ENCODE results near the gene RALGDS.
"Not testable (repeated sequence)": the region's sequence is repeated elsewhere in the genome, so short reads cannot be mapped to it uniquely, and the experiment has no call there.

RALGDS gene

DNA sequence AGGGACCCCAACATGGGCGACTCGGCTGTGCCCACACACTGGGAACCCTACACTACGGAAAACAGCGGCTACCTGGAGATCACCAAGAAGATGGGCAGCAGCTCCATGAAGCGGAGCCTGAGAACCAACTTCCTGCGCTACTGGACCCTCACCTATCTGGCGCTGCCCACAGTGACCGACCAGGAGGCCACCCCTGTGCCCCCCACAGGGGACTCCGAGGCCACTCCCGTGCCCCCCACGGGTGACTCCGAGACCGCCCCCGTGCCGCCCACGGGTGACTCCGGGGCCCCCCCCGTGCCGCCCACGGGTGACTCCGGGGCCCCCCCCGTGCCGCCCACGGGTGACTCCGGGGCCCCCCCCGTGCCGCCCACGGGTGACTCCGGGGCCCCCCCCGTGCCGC is 50.1 kb downstream of the RALGDS start:
- in situ Hi-C loops (cut with MboI; ENCODE audit: low sequenced_read_pairs) = not testable (repeated sequence)

DNA sequence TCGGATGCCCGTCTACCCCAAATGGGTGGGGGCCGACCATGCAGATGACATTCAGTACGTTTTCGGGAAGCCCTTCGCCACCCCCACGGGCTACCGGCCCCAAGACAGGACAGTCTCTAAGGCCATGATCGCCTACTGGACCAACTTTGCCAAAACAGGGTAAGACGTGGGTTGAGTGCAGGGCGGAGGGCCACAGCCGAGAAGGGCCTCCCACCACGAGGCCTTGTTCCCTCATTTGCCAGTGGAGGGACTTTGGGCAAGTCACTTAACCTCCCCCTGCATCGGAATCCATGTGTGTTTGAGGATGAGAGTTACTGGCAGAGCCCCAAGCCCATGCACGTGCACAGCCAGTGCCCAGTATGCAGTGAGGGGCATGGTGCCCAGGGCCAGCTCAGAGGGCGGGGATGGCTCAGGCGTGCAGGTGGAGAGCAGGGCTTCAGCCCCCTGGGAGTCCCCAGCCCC is 50.5 kb downstream of the RALGDS start:
- in situ Hi-C loops (cut with MboI; ENCODE audit: low sequenced_read_pairs) = not testable (repeated sequence)

DNA sequence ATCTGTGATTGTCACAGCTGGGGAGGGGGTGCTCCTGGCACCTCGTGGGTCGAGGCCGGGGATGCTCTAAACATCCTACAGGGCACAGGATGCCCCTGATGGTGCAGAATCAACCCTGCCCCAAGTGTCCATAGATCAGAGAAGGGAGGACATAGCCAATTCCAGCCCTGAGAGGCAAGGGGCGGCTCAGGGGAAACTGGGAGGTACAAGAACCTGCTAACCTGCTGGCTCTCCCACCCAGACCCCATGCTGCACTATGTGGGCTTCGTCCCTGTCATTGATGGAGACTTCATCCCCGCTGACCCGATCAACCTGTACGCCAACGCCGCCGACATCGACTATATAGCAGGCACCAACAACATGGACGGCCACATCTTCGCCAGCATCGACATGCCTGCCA is 52.6 kb downstream of the RALGDS start:
- in situ Hi-C loops (cut with MboI; ENCODE audit: low sequenced_read_pairs) = not testable (repeated sequence)

DNA sequence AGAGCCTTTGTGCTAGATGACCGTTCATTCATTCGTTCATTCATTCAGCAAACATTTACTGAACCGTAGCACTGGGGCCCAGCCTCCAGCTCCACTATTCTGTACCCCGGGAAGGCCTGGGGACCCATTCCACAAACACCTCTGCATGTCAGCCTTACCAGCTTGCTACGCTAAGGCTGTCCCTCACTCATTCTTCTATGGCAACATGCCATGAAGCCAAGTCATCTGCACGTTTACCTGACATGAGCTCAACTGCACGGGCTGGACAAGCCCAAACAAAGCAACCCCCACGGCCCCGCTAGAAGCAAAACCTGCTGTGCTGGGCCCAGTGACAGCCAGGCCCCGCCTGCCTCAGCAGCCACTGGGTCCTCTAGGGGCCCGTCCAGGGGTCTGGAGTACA is 53.2 kb downstream of the RALGDS start:
- in situ Hi-C loops (cut with MboI; ENCODE audit: low sequenced_read_pairs) = no loop called here

DNA sequence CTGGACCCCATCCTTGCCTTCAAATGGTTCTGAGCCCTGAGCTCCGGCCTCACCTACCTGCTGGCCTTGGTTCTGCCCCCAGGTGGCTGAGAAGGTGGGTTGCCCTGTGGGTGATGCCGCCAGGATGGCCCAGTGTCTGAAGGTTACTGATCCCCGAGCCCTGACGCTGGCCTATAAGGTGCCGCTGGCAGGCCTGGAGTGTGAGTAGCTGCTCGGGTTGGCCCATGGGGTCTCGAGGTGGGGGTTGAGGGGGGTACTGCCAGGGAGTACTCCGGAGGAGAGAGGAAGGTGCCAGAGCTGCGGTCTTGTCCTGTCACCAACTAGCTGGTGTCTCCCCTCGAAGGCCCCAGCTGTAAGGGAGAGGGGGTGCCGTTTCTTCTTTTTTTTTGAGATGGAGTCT is 54.0 kb downstream of the RALGDS start:
- in situ Hi-C loops (cut with MboI; ENCODE audit: low sequenced_read_pairs) = no loop called here

DNA sequence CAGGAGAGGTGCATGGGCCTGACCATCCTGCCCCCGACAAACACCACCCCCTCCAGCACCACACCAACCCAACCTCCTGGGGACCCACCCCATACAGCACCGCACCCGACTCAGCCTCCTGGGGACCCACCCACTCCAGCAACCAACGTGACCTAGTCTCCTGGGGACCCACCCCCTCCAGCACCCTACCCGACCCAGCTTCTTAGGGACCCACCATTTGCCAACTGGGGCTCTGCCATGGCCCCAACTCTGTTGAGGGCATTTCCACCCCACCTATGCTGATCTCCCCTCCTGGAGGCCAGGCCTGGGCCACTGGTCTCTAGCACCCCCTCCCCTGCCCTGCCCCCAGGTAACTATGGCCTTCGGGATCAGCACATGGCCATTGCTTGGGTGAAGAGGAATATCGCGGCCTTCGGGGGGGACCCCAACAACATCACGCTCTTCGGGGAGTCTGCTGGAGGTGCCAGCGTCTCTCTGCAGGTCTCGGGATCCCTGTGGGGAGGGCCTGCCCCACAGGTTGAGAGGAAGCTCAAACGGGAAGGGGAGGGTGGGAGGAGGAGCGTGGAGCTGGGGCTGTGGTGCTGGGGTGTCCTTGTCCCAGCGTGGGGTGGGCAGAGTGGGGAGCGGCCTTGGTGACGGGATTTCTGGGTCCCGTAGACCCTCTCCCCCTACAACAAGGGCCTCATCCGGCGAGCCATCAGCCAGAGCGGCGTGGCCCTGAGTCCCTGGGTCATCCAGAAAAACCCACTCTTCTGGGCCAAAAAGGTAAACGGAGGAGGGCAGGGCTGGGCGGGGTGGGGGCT is 54.7 kb downstream of the RALGDS start:
- in situ Hi-C loops (cut with MboI; ENCODE audit: low sequenced_read_pairs) = no loop called here

DNA sequence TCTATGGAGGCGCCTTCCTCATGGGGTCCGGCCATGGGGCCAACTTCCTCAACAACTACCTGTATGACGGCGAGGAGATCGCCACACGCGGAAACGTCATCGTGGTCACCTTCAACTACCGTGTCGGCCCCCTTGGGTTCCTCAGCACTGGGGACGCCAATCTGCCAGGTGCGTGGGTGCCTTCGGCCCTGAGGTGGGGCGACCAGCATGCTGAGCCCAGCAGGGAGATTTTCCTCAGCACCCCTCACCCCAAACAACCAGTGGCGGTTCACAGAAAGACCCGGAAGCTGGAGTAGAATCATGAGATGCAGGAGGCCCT is 56.0 kb downstream of the RALGDS start:
- in situ Hi-C loops (cut with MboI; ENCODE audit: low sequenced_read_pairs) = no loop called here

DNA sequence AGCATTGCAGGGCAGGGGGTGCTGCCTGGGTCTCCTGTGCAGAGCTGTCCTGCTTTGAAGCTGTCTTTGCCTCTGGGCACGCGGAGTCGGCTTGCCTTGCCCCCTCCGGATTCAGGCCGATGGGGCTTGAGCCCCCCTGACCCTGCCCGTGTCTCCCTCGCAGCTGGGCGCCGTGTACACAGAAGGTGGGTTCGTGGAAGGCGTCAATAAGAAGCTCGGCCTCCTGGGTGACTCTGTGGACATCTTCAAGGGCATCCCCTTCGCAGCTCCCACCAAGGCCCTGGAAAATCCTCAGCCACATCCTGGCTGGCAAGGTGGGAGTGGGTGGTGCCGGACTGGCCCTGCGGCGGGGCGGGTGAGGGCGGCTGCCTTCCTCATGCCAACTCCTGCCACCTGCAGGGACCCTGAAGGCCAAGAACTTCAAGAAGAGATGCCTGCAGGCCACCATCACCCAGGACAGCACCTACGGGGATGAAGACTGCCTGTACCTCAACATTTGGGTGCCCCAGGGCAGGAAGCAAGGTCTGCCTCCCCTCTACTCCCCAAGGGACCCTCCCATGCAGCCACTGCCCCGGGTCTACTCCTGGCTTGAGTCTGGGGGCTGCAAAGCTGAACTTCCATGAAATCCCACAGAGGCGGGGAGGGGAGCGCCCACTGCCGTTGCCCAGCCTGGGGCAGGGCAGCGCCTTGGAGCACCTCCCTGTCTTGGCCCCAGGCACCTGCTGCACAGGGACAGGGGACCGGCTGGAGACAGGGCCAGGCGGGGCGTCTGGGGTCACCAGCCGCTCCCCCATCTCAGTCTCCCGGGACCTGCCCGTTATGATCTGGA is 56.6 kb downstream of the RALGDS start:
- in situ Hi-C loops (cut with MboI; ENCODE audit: low sequenced_read_pairs) = no loop called here

DNA sequence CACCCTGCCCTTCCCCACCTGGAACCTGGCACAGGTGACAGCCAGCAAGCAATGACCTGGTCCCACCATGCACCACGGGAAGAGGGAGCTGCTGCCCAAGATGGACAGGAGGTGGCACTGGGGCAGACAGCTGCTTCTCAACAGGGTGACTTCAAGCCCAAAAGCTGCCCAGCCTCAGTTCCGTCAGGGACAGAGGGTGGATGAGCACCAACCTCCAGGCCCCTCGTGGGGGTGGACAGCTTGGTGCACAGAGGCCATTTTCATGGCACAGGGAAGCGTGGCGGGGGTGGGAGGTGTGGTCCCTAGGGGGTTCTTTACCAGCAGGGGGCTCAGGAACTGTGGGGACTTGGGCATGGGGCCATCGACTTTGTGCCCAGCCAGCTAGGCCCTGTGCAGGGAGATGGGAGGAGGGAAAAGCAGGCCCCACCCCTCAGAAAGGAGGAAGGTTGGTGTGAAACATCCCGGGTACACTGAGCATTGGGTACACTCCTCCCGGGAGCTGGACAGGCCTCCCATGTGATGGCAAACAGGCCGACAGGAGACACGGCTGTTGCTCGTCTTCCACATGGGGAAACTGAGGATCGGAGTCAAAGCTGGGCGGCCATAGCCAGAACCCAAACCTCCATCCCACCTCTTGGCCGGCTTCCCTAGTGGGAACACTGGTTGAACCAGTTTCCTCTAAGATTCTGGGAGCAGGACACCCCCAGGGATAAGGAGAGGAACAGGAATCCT is 57.4 kb downstream of the RALGDS start:
- in situ Hi-C loops (cut with MboI; ENCODE audit: low sequenced_read_pairs) = no loop called here

DNA sequence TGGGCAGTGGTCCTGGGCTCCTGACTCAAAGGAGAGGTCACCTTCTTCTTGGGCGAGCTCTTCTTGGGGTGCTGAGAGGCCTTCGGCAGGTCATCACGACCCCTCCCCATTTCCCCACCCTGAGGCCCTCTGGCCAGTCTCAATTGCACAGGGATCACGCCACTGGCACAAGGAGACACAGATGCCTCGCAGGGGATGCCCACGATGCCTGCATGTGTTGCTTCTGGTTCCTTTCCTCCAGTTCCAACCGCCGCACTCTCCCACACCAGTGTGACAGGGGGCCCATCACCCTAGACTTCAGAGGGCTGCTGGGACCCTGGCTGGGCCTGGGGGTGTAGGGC is 57.9 kb downstream of the RALGDS start:
- in situ Hi-C loops (cut with MboI; ENCODE audit: low sequenced_read_pairs) = no loop called here

DNA sequence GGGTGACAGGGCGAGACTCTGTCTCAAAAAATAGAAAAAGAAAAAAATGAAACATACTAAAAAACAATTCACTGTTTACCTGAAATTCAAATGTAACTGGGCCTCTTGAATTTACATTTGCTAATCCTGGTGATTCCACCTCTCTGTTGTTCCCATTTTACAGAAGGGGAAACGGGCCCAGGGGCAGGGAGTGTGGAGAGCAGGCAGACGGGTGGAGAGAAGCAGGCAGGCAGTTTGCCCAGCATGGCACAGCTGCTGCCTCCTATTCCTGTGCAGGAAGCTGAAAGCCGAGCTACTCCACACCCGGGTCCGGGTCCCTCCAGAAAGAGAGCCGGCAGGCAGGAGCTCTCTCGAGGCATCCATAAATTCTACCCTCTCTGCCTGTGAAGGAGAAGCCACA is 58.5 kb downstream of the RALGDS start:
- in situ Hi-C loops (cut with MboI; ENCODE audit: low sequenced_read_pairs) = not testable (repeated sequence)

DNA sequence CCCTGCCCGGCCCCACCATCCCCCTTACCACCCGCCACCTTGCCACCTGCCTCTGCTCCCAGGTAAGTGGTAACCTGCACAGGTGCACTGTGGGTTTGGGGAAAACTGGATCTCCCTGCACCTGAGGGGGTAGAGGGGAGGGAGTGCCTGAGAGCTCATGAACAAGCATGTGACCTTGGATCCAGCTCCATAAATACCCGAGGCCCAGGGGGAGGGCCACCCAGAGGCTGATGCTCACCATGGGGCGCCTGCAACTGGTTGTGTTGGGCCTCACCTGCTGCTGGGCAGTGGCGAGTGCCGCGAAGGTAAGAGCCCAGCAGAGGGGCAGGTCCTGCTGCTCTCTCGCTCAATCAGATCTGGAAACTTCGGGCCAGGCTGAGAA is 59.3 kb downstream of the RALGDS start, which contains the start of gene CEL:
Gene CEL (plus strand): TSS at position 218 of the 382 bp plus-strand sequence. CDS start 22 bp downstream, at position 240.
- in situ Hi-C loops (cut with MboI; ENCODE audit: low sequenced_read_pairs) = not testable (repeated sequence)

DNA sequence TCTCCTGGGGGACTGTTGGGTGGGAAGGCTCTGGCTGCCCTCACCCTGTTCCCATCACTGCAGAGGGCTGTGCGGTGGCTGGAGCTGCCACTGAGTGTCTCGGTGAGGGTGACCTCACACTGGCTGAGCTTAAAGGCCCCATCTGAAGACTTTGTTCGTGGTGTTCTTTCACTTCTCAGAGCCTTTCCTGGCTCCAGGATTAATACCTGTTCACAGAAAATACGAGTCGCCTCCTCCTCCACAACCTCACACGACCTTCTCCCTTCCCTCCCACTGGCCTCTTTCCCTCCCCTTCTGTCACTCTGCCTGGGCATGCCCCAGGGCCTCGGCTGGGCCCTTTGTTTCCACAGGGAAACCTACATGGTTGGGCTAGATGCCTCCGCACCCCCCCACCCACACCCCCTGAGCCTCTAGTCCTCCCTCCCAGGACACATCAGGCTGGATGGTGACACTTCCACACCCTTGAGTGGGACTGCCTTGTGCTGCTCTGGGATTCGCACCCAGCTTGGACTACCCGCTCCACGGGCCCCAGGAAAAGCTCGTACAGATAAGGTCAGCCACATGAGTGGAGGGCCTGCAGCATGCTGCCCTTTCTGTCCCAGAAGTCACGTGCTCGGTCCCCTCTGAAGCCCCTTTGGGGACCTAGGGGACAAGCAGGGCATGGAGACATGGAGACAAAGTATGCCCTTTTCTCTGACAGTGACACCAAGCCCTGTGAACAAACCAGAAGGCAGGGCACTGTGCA is 59.8 kb downstream of the RALGDS start:
- in situ Hi-C loops (cut with MboI; ENCODE audit: low sequenced_read_pairs) = not testable (repeated sequence)

DNA sequence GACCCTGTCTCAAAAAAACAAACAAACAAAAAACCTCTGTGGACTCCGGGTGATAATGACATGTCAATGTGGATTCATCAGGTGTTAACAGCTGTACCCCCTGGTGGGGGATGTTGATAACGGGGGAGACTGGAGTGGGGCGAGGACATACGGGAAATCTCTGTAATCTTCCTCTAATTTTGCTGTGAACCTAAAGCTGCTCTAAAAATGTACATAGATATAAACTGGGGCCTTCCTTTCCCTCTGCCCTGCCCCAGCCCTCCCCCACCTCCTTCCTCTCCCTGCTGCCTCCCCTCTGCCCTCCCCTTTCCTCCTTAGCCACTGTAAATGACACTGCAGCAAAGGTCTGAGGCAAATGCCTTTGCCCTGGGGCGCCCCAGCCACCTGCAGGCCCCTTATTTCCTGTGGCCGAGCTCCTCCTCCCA is 60.6 kb downstream of the RALGDS start:
- in situ Hi-C loops (cut with MboI; ENCODE audit: low sequenced_read_pairs) = no loop called here

DNA sequence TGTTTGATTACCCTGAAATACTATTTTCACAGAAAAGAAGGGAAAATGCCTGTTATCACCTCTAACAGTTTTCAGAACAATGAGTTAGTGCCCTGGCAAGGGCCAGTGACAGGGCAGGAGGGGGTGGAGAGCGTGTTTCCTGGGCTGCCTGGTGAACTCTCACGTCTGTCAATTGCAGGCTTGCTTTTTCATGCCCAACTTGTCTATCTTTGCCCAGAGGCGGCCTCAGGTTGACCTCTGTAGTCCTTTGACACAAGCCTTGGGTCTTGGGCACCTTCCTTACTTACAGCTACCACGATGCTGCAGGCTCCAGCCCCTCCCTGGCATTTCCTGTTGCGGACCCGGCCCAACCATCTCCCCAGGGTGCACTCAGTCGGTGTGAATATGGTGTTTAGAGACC is 61.4 kb downstream of the RALGDS start:
- in situ Hi-C loops (cut with MboI; ENCODE audit: low sequenced_read_pairs) = no loop called here

DNA sequence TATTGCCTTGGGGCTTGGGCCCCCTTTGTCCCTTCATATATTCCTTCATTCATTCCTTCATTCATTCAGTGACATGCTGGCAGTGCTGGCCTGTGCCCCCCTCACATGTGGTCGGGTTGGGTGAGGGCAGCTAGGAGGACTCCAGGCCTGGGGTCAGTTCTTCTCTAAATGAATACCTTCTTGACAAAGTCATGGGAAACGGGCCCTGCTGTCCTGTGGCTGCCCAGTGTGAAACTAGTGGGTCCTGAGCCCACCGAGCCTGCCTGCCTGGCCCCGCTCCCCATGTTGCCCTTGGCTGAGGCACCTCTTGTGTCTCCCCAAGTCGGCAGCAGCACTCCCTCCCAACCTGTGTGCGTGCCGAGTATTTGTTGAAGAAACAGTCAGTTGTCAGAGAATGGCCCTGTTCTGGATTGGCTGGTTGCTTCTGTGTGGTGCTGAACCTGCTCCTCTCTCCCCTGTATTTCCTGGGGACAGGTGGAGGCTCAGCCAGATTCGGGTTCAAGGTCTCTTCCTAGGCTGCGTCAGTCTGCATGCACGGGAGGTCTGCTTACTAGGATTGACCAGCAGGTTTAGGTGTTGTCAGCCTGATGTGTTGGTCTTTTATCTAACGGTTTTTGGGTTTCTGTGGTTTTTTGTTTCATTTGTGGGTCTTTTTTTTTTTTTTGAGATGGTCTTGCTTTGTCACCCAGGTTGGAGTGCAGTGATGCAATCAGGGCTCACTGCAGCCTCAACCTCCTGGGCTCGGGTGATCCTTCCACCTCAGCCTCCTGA is 62.3 kb downstream of the RALGDS start:
- in situ Hi-C loops (cut with MboI; ENCODE audit: low sequenced_read_pairs) = no loop called here

DNA sequence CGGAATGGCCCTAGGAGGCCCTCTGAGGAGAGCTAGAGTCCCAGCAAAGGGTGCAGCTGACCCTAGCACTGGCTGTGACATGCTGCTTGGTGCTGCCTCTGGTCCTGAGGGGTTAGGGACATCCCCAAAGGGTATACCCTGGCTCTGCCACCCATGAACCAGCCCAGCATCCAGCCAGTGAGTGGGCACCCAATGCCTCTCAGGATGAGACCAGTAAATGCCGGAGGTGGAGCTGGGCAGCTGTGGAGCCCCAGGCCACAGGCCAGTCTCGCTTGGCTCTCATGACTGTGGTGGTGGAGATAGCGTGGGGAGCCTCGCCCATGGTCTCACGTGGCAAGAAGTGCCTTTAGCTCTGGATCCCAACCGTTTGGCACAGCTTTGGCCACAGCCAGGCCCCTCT is 63.0 kb downstream of the RALGDS start:
- in situ Hi-C loops (cut with MboI; ENCODE audit: low sequenced_read_pairs) = no loop called here

DNA sequence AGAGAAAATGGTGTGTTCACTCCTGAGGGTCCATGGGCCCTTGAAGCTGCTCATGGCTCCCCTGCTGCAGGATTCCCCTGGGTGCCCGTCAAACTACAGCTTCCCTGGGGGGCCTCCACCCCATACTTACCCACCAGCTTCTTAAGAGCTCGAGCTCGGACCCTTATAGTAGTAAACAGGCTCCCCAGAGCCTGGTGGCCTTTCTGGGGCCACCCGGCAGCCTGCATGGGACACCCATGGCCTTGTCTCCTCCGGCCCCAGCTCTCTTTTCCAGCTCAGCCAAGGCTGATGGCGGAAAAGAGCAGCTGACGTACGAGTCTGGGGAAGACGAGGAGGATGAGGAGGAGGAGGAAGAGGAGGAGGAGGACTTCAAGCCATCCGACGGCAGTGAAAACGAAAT is 63.5 kb downstream of the RALGDS start:
- in situ Hi-C loops (cut with MboI; ENCODE audit: low sequenced_read_pairs) = no loop called here

DNA sequence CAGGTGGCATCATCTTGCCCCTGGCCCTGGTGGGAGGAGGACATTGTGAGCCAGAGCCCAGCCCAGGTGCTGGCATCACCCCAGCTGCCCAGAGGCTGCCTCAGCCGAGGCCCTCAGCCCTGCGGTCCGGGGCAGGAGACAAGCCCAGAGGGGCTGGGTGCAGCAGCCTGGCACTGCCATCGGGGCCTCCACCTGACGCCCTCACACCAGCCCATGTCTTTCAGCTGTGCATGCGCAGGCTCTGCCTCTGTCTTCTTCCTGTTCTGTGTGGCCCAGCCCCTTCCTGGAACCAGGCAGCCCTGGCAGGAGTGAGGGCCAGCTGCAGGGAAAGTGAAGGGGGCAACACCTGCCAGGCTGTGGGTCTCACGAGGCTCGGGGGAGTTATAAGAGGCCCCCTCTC is 64.0 kb downstream of the RALGDS start:
- in situ Hi-C loops (cut with MboI; ENCODE audit: low sequenced_read_pairs) = no loop called here

DNA sequence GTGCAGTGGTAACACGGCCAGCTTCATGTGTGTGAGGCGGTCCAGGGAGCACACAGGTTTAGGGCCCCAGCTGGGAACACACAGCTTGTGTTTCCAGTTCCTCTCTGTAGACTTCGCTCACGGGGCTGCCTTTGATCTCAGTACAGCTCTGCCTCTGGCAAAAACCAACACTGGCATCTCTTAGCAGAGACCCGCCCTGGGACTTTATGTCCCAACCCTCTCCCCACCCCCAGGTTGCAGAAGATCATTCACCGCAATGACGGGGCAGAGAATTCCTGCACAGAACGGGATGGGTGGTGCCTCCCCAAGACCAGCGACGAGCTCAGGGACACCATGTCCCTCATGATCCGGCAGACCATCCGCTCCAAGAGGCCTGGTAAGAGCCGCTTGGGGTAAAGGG is 64.5 kb downstream of the RALGDS start:
- in situ Hi-C loops (cut with MboI; ENCODE audit: low sequenced_read_pairs) = no loop called here
